GM18951 (cell line): ENCODE results near the gene NAPSA.
"Not testable (repeated sequence)": the region's sequence is repeated elsewhere in the genome, so short reads cannot be mapped to it uniquely, and the experiment has no call there.

ENCODE experiments used
- POLR2A ChIP-seq: IDR thresholded peaks from 4 replicates; pipeline ENCODE4 v1.6.1; 2011; ENCODE audit warnings: mild to moderate bottlenecking; ENCODE audit not compliant: insufficient read length, insufficient read depth; ENCODE audit errors: extremely low read depth
- in situ Hi-C: fragments of 300-500 bp; cut with MboI; formaldehyde crosslinking; loops from one replicate; pipeline ENCODE4 v1.12.0; 2022; ENCODE audit warnings: low sequenced_read_pairs, mixed read lengths, inconsistent platforms; ENCODE audit not compliant: unreplicated experiment

The NAPSA gene

GRCh38 chr19:50340331-50340730 is 25.1 kb downstream of the NAPSA start:
- TF ChIP-seq POLR2A = no peak
- in situ Hi-C loops = no loop called here

GRCh38 chr19:50337031-50337430 is 28.4 kb downstream of the NAPSA start:
- in situ Hi-C loops = not testable (repeated sequence)

GRCh38 chr19:50334741-50335421 is 30.6 kb downstream of the NAPSA start:
- TF ChIP-seq POLR2A = no peak
- in situ Hi-C loops = no loop called here

- peak; percentile 51 for TF ChIP-seq POLR2A
- in situ Hi-C loops = no loop called here
Measured at GRCh38 chr19:50333737-50334617, 31.5 kb downstream of the NAPSA start.

- in situ Hi-C loops = no loop called here
- TF ChIP-seq POLR2A = no peak
Measured at GRCh38 chr19:50333235-50333736, 32.2 kb downstream of the NAPSA start.

- in situ Hi-C loops = no loop called here
Measured at GRCh38 chr19:50332244-50333038, 33.0 kb downstream of the NAPSA start.

GRCh38 chr19:50331994-50332243 is 33.5 kb downstream of the NAPSA start:
- in situ Hi-C loops = no loop called here
- no peak for TF ChIP-seq POLR2A

More at GRCh38 chr19:50332244-50333038, 33.0 kb downstream of the NAPSA start:
- no peak for TF ChIP-seq POLR2A

GRCh38 chr19:50331221-50331993 is 34.0 kb downstream of the NAPSA start:
- in situ Hi-C loops = no loop called here
- no peak for TF ChIP-seq POLR2A

GRCh38 chr19:50330365-50331078 is 34.9 kb downstream of the NAPSA start:
- TF ChIP-seq POLR2A = no peak
- in situ Hi-C loops = no loop called here

- in situ Hi-C loops = not testable (repeated sequence)
Measured at GRCh38 chr19:50329926-50330294, 35.5 kb downstream of the NAPSA start.

- in situ Hi-C loops = no loop called here
- no peak for TF ChIP-seq POLR2A
Measured at GRCh38 chr19:50329146-50329925, 36.1 kb downstream of the NAPSA start, which contains the start of gene KCNC3. Gene KCNC3, minus strand, starts transcription at chr19:50329377. Its CDS starts 295 bp downstream, at chr19:50329082.

- peak; percentile 24 for TF ChIP-seq POLR2A
- in situ Hi-C loops = no loop called here
Measured at GRCh38 chr19:50328873-50329145, 36.6 kb downstream of the NAPSA start.
